ENCODE data around the gene ACSL5.

ACSL5 gene

DNA sequence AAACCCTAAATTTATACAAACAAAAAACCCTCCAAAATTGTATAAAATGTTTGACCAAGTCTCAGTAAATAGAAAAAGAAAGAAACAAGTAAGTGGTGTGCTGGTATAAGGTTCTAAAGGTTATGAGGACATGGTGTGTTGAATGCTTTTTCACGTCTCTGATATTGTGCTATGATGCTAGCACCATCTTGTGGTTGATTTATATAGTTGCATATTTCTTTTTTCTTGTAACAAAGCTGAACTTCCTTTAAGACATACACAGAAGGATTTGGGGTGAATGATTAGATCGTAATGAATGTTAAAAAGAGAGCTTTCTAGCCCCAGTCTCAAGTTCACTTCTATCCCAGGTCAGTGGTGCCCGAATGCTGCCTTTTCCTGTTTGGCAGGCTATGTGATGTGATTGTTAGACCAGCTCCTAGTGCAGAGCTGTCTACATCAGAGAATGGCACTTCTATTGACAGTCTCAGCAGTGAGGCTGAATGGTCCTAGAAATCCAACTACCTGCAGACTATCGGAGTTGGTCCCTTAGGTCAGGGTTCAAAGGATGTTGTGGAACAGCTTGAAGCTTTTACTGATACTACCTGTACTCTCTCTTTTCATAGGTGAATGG, 98.1 kb downstream of the ACSL5 start:
- H3K4me1 ChIP-seq (ENCODE audit: control insufficient read depth in 2 of 2, insufficient read depth in 2 of 2, low read length in 2 of 2), result no peaks in the 10 kb centered on the region
- no peaks in the 10 kb centered on the region for H3K36me3 ChIP-seq (ENCODE audit: control insufficient read depth in 2 of 2, insufficient read depth in 2 of 2, low read length in 2 of 2)
- no peak overlapping the region for H3K27ac ChIP-seq (ENCODE audit: low read depth in 2 of 2, low read length in 2 of 2)
- no peaks in the 10 kb centered on the region for H3K9me3 ChIP-seq (ENCODE audit: control insufficient read depth in 2 of 2, low read length in 2 of 2)
- no peak overlapping the region for H3K9ac ChIP-seq (ENCODE audit: low read depth in 1 of 2, low read length in 2 of 2)
- H3K27me3 ChIP-seq (ENCODE audit: control insufficient read depth in 2 of 2, insufficient read depth in 2 of 2, low read length in 2 of 2), result no peaks in the 10 kb centered on the region
- H3K4me3 ChIP-seq (ENCODE audit: low read length in 2 of 2), result no peak overlapping the region

- no peak overlapping the region for H3K9ac ChIP-seq (ENCODE audit: low read depth in 1 of 2, low read length in 2 of 2)
- no peaks in the 10 kb centered on the region for H3K27me3 ChIP-seq (ENCODE audit: control insufficient read depth in 2 of 2, insufficient read depth in 2 of 2, low read length in 2 of 2)
- H3K27ac ChIP-seq (ENCODE audit: low read depth in 2 of 2, low read length in 2 of 2), result no peak overlapping the region
These were observed 101.8 kb downstream of the ACSL5 start for GRCh38 chr10:112475575-112476218.

More at GRCh38 chr10:112475575-112476218, 101.8 kb downstream of the ACSL5 start:
- H3K36me3 ChIP-seq (ENCODE audit: control insufficient read depth in 2 of 2, insufficient read depth in 2 of 2, low read length in 2 of 2), result no peaks in the 10 kb centered on the region
- H3K4me1 ChIP-seq (ENCODE audit: control insufficient read depth in 2 of 2, insufficient read depth in 2 of 2, low read length in 2 of 2), result no peaks in the 10 kb centered on the region
- no peaks in the 10 kb centered on the region for H3K9me3 ChIP-seq (ENCODE audit: control insufficient read depth in 2 of 2, low read length in 2 of 2)
- H3K4me3 ChIP-seq (ENCODE audit: low read length in 2 of 2), result no peak overlapping the region

Measured in mucosa of rectum (tissue), 2 donors.